GM12874 (cell line): ENCODE data around the gene PGAM2.

Source experiments
- CTCF ChIP-seq: IDR thresholded peaks from 2 replicates; pipeline ENCODE4 v1.5.1; 2011; ENCODE audit warnings: low read depth, mild to moderate bottlenecking, control low read depth, low read length, moderate library complexity; ENCODE audit not compliant: insufficient read depth

The PGAM2 gene

GRCh38 chr7:44065431-44066110 is at the start of gene PGAM2:
PGAM2 (minus strand) TSS chr7:44065567; CDS start chr7:44065529, 38 bp downstream.
- TF ChIP-seq CTCF: no peak

- no peak for TF ChIP-seq CTCF
Measured at GRCh38 chr7:44114586-44115310, 49.4 kb upstream of the PGAM2 start.

- TF ChIP-seq CTCF: no peak
Measured at GRCh38 chr7:44113764-44114354, 48.5 kb upstream of the PGAM2 start.

- TF ChIP-seq CTCF: no peak
Measured at GRCh38 chr7:44112997-44113763, 47.8 kb upstream of the PGAM2 start.

GRCh38 chr7:44112231-44112996 is 47.0 kb upstream of the PGAM2 start:
- no peak for TF ChIP-seq CTCF

GRCh38 chr7:44111761-44112160 is 46.4 kb upstream of the PGAM2 start:
- no peak for TF ChIP-seq CTCF
